ENCODE data around the gene ZMYM5.
"Not testable (repeated sequence)": the region's sequence is repeated elsewhere in the genome, so short reads cannot be mapped to it uniquely, and the experiment has no call there.

Gene ZMYM5

GRCh38 chr13:19863323-19864023 is at the start of gene ZMYM5:
Gene ZMYM5, minus strand, starts transcription at chr13:19863649. Its CDS starts 11,469 bp downstream, at chr13:19852180.
- peak; percentile 99 for DNase-seq (ENCODE audit: low read depth, low spot score)

- DNase-seq (ENCODE audit: low read depth, low spot score), result no peak
These were observed 47.1 kb upstream of the ZMYM5 start for GRCh38 chr13:19910336-19911072.

- DNase-seq (ENCODE audit: low read depth, low spot score), result no peak
These were observed 45.0 kb upstream of the ZMYM5 start for GRCh38 chr13:19908350-19908986.

- not testable (repeated sequence) for DNase-seq (ENCODE audit: low read depth, low spot score)
These were observed 42.2 kb upstream of the ZMYM5 start for GRCh38 chr13:19905487-19906195.

- DNase-seq (ENCODE audit: low read depth, low spot score), result no peak
These were observed 26.6 kb upstream of the ZMYM5 start for GRCh38 chr13:19890030-19890429.

GRCh38 chr13:19888799-19889198 is 25.4 kb upstream of the ZMYM5 start:
- no peak for DNase-seq (ENCODE audit: low read depth, low spot score)

- DNase-seq (ENCODE audit: low read depth, low spot score), result no peak
These were observed 18.8 kb upstream of the ZMYM5 start for GRCh38 chr13:19882231-19882630.

- no peak for DNase-seq (ENCODE audit: low read depth, low spot score)
These were observed 18.2 kb upstream of the ZMYM5 start for GRCh38 chr13:19881641-19882040.

GRCh38 chr13:19864746-19865309 is 1.4 kb upstream of the ZMYM5 start:
- DNase-seq (ENCODE audit: low read depth, low spot score), result peak; percentile 62

GRCh38 chr13:19864024-19864745 is 736 bp upstream of the ZMYM5 start:
- peak; percentile 62 for DNase-seq (ENCODE audit: low read depth, low spot score)

GRCh38 chr13:19862481-19863313 is 752 bp downstream of the ZMYM5 start:
- no peak for DNase-seq (ENCODE audit: low read depth, low spot score)

GRCh38 chr13:19861762-19862161 is 1.7 kb downstream of the ZMYM5 start:
- no peak for DNase-seq (ENCODE audit: low read depth, low spot score)

- DNase-seq (ENCODE audit: low read depth, low spot score), result no peak
These were observed 2.4 kb downstream of the ZMYM5 start for GRCh38 chr13:19860884-19861655.

- DNase-seq (ENCODE audit: low read depth, low spot score), result not testable (repeated sequence)
These were observed 5.8 kb downstream of the ZMYM5 start for GRCh38 chr13:19857637-19858036.

- DNase-seq (ENCODE audit: low read depth, low spot score), result no peak
These were observed 10.7 kb downstream of the ZMYM5 start for GRCh38 chr13:19852766-19853165.

GRCh38 chr13:19845758-19846157 is 17.7 kb downstream of the ZMYM5 start:
- peak; percentile 80 for DNase-seq (ENCODE audit: low read depth, low spot score)

GRCh38 chr13:19838865-19839275 is 24.6 kb downstream of the ZMYM5 start:
- peak; percentile 82 for DNase-seq (ENCODE audit: low read depth, low spot score)

- no peak for DNase-seq (ENCODE audit: low read depth, low spot score)
These were observed 27.0 kb downstream of the ZMYM5 start for GRCh38 chr13:19836472-19836871.

GRCh38 chr13:19834704-19835103 is 28.7 kb downstream of the ZMYM5 start:
- no peak for DNase-seq (ENCODE audit: low read depth, low spot score)

All from smooth muscle cell of the brain vasculature (primary cell).